Neural crest cell (in vitro differentiated cells): Measurements from ENCODE around the gene GRK6. TPM values are rescaled to one million over a fixed set of nuclear protein-coding genes. Genes with fewer than 3 reads are reported as not detected.
"Not testable (repeated sequence)": the region's sequence is repeated elsewhere in the genome, so short reads cannot be mapped to it uniquely, and the experiment has no call there.

Experiments used
- DNase-seq: peaks from one replicate; pipeline ENCODE4 v3.0.0; 2021; ENCODE audit warnings: low read depth, mixed read lengths, low spot score
- H3K27ac Mint-ChIP-seq: one replicate; pipeline ENCODE4 v1.8.0; 2021; ENCODE audit warnings: mild to moderate bottlenecking, mixed read lengths; ENCODE audit not compliant: unreplicated experiment
- H3K27me3 Mint-ChIP-seq: 2 replicates; pipeline ENCODE4 v1.8.0; 2021; ENCODE audit warnings: low read depth, mild to moderate bottlenecking, mixed read lengths
- H3K36me3 Mint-ChIP-seq: 2 replicates; pipeline ENCODE4 v1.8.0; 2021; ENCODE audit warnings: low read depth, mild to moderate bottlenecking, mixed read lengths
- H3K4me1 Mint-ChIP-seq: 2 replicates; pipeline ENCODE4 v1.8.0; 2021; ENCODE audit warnings: mixed read lengths
- H3K4me3 Mint-ChIP-seq: one replicate; pipeline ENCODE4 v1.8.0; 2021; ENCODE audit warnings: mild to moderate bottlenecking, mixed read lengths
- H3K9me3 Mint-ChIP-seq: 2 replicates; pipeline ENCODE4 v1.8.0; 2021; ENCODE audit warnings: mixed read lengths
- CTCF ChIP-seq: fragments of 200-600 bp; sonication (generic); conservative IDR thresholded peaks from 2 replicates; pipeline ENCODE4 v1.5.0; 2021; ENCODE audit warnings: antibody characterized with exemption, mild to moderate bottlenecking
- total RNA-seq: library from RNA; stranded (reverse); gene quantifications from 2 replicates; pipeline ENCODE4 v1.2.1, GENCODE V29; 2021

The GRK6 gene
- total RNA-seq, 1 donor from 2014 or later, result 54.9 TPM

- Mint-ChIP-seq H3K4me3 (peak overlapping the region; percentile 31), H3K9me3 (no peaks in the 10 kb centered on the region), H3K27ac (no peak overlapping the region), H3K36me3 (no peaks in the 10 kb centered on the region), H3K27me3 (peaks cover 68% of the 10 kb centered on the region), H3K4me1 (peaks cover 13% of the 10 kb centered on the region)
- no peak for TF ChIP-seq CTCF
- no peak for DNase-seq
These were observed 20.7 kb upstream of the GRK6 start for GRCh38 chr5:177405805-177406204.

DNA sequence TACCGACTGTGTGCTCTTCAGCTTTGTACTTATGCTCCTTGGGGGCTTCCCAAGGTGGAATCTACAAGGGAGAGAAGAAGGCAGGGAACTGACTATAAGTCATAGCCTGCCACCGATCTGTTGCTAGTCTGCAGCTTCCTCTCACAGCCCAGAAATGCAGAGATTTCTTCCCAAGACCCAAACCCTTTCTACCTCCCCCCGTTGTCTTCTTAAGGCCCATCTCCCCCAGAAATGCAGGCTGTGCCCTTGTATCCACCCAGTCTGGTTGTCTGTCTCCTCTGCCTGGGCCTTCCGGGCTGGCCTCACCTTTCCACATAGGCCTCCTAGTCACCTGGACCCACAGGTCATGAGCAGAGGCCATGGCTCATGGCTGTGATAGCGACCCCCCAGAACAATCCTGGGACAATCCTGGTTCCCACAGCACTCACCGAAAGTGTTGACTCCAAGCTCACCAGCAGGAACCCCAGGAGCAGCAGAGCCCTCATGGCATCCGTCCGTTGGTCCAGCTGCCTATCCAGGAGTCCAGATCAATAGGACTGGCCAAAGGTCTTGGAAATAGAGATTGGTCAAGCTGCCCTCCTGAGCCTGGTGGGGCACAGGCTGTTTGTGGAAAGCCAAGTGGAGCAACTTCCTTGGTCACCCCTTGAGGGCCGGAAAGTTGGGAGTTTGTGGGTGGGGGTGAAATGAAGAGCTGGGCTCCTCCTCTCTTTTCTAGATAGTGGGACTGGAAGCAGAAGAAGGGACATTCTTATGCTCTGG, 17.3 kb upstream of the GRK6 start, which contains the start of gene F12:
F12 (minus strand) TSS at position 522 of the 759 bp plus-strand sequence; CDS start at position 485, 37 bp downstream.
- Mint-ChIP-seq H3K9me3 (no peaks in the 10 kb centered on the region), H3K27me3 (peaks cover 42% of the 10 kb centered on the region)

GRCh38 chr5:177410575-177410974, 15.9 kb upstream of the GRK6 start:
- Mint-ChIP-seq H3K27me3 (peaks cover 30% of the 10 kb centered on the region), H3K9me3 (no peaks in the 10 kb centered on the region), H3K4me1 (no peaks in the 10 kb centered on the region), H3K27ac (no peak overlapping the region), H3K4me3 (no peak overlapping the region), H3K36me3 (no peaks in the 10 kb centered on the region)
- no peak for DNase-seq
- TF ChIP-seq CTCF, result no peak

More for the DNA sequence above, 17.3 kb upstream of the GRK6 start, which contains the start of gene F12:
- Mint-ChIP-seq H3K27ac (no peak within 1 kb of the TSS), H3K4me3 (no peak within 1 kb of the TSS), H3K36me3 (no peaks in the 10 kb centered on the region), H3K4me1 (no peaks in the 10 kb centered on the region)
- no peak for TF ChIP-seq CTCF
- DNase-seq, result no peak

GRCh38 chr5:177412603-177413233, 13.8 kb upstream of the GRK6 start:
- no peak for DNase-seq
- Mint-ChIP-seq H3K27ac (no peak overlapping the region), H3K36me3 (no peaks in the 10 kb centered on the region), H3K4me1 (no peaks in the 10 kb centered on the region), H3K4me3 (no peak overlapping the region), H3K27me3 (peaks cover 11% of the 10 kb centered on the region), H3K9me3 (no peaks in the 10 kb centered on the region)
- TF ChIP-seq CTCF, result no peak

- Mint-ChIP-seq H3K27me3 (peaks cover 5% of the 10 kb centered on the region), H3K36me3 (no peaks in the 10 kb centered on the region), H3K9me3 (no peaks in the 10 kb centered on the region), H3K27ac (no peak overlapping the region), H3K4me1 (no peaks in the 10 kb centered on the region), H3K4me3 (no peak overlapping the region)
- no peak for DNase-seq
- no peak for TF ChIP-seq CTCF
These were observed 12.0 kb upstream of the GRK6 start for GRCh38 chr5:177414481-177414880.

- not testable (repeated sequence) for H3K4me3 Mint-ChIP-seq, DNase-seq, H3K9me3 Mint-ChIP-seq, H3K27me3 Mint-ChIP-seq, H3K36me3 Mint-ChIP-seq, H3K4me1 Mint-ChIP-seq, H3K27ac Mint-ChIP-seq
These were observed 9.4 kb upstream of the GRK6 start for GRCh38 chr5:177417081-177417480.
